Measurements from ENCODE around the gene ALDH1A1. TPM values are rescaled to one million over a fixed set of nuclear protein-coding genes. Genes with fewer than 3 reads are reported as not detected.

ALDH1A1 gene
- total and polyA plus RNA-seq, 2 donors: 5.6 to 29.1 TPM

DNA sequence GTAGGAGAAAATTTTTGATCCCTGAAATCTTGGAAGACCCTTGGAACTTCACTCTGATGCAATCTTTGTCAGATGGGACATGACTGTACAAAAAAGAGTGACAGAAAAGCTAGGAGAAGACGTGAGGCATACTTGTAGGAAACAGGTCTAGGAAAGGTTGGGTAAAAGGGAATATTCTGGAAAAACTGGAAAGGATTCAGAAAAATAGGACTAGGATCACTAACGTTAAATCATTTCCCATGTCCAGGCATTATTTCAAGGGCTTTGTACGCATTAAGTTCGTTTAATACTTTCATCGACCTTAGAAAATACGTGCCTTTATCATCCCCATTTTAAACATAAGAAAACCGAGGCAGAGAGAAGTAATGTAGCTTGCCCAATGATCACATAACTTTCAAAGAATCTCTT lies 2.9 kb downstream of the ALDH1A1 start:
- Histone ChIP-seq H3K9me3 (ENCODE audit: control insufficient read depth in 2 of 2, insufficient read depth in 1 of 2, low read length in 1 of 2) (no peaks in the 10 kb centered on the region), H3K27ac (ENCODE audit: low read depth in 1 of 2, low read length in 1 of 2) (no peak overlapping the region), H3K4me3 (ENCODE audit: low read length in 2 of 2) (no peak overlapping the region), H3K27me3 (ENCODE audit: control insufficient read depth in 2 of 2, insufficient read depth in 1 of 2, low read length in 1 of 2) (no peaks in the 10 kb centered on the region), H3K4me1 (ENCODE audit: control insufficient read depth in 2 of 2, insufficient read depth in 2 of 2, low read length in 2 of 2) (peaks cover 0 to 7% of the 10 kb centered on the region in 2 donors), H3K36me3 (ENCODE audit: control insufficient read depth in 2 of 2, insufficient read depth in 2 of 2, low read length in 1 of 2) (no peaks in the 10 kb centered on the region)
- no peak for DNase-seq (ENCODE audit: low read depth in 6 of 9, low spot score in 9 of 9)
- 85% methylated on average over 7 of the region's 7 CpGs for WGBS

GRCh38 chr9:72949244-72949582 lies 3.6 kb downstream of the ALDH1A1 start:
- DNase-seq (ENCODE audit: low read depth in 6 of 9, low spot score in 9 of 9): no peak
- H3K36me3 ChIP-seq (ENCODE audit: control insufficient read depth in 2 of 2, insufficient read depth in 2 of 2, low read length in 1 of 2): no peaks in the 10 kb centered on the region
- WGBS: 93% methylated on average over 1 of the region's 1 CpG
- no peaks in the 10 kb centered on the region for H3K27me3 ChIP-seq (ENCODE audit: control insufficient read depth in 2 of 2, insufficient read depth in 1 of 2, low read length in 1 of 2)
- peaks cover 0 to 7% of the 10 kb centered on the region in 2 donors for H3K4me1 ChIP-seq (ENCODE audit: control insufficient read depth in 2 of 2, insufficient read depth in 2 of 2, low read length in 2 of 2)
- H3K4me3 ChIP-seq (ENCODE audit: low read length in 2 of 2): no peak overlapping the region
- no peaks in the 10 kb centered on the region for H3K9me3 ChIP-seq (ENCODE audit: control insufficient read depth in 2 of 2, insufficient read depth in 1 of 2, low read length in 1 of 2)
- H3K27ac ChIP-seq (ENCODE audit: low read depth in 1 of 2, low read length in 1 of 2): no peak overlapping the region

DNA sequence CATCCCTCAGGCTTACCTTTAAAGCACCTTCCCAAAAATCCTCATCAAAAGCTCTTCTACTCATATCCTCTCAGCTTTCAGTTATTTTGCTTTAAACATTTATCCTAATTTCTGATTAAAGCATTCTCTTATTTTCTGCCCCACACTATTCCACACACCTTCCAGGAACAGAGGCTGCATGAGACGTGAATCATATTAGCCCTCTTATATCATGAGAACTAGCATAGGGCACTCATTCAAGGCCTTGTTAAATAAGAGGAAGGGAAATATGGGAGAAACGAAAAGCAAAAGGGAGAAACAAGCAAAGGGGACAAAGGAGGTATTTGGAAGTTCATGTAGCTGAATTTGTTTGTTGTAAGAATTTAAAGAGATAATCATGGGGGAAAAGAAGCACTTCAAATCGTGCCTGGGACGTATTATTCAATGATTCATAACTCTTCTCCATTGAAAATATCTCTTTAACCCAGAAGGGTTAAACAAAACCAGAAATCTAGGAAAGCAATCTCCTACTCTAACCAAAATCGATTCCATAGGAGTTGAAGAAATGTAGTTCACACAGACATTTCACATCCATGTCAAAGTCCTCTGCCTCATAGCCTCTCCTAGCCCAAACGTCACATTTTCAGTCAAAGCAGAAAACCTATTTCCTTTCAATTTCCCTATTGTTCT lies 4.1 kb downstream of the ALDH1A1 start:
- Histone ChIP-seq H3K27me3 (ENCODE audit: control insufficient read depth in 2 of 2, insufficient read depth in 1 of 2, low read length in 1 of 2) (no peaks in the 10 kb centered on the region), H3K4me3 (ENCODE audit: low read length in 2 of 2) (no peak overlapping the region), H3K9me3 (ENCODE audit: control insufficient read depth in 2 of 2, insufficient read depth in 1 of 2, low read length in 1 of 2) (no peaks in the 10 kb centered on the region), H3K4me1 (ENCODE audit: control insufficient read depth in 2 of 2, insufficient read depth in 2 of 2, low read length in 2 of 2) (peaks cover 0 to 7% of the 10 kb centered on the region in 2 donors), H3K27ac (ENCODE audit: low read depth in 1 of 2, low read length in 1 of 2) (no peak overlapping the region), H3K36me3 (ENCODE audit: control insufficient read depth in 2 of 2, insufficient read depth in 2 of 2, low read length in 1 of 2) (no peaks in the 10 kb centered on the region)
- no peak for DNase-seq (ENCODE audit: low read depth in 6 of 9, low spot score in 9 of 9)
- 69% methylated on average over 6 of the region's 6 CpGs for WGBS

DNA sequence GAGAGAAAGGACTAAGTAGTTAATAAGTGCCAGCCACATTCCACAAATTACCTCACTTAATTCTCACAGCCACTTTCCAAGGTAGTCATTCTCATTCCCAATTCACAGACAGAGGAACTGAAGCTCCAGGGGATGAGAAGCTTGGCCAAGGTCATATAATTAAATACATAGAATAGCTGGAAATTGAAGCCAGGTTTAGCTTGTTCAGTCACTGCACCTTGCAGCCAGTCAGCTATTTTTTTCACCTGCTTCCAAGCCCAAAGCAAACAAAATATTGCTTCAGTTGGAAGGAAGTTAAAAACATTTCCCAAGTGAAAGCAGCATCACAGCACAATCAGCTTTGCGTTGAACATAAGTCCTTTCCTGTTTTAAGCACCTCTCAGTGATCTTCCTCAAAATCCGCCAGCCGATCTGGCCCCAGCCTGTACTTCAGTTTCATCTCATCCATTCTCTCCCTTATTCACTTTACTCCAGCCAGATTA lies 4.8 kb downstream of the ALDH1A1 start:
- Histone ChIP-seq H3K27ac (ENCODE audit: low read depth in 1 of 2, low read length in 1 of 2) (no peak overlapping the region), H3K36me3 (ENCODE audit: control insufficient read depth in 2 of 2, insufficient read depth in 2 of 2, low read length in 1 of 2) (no peaks in the 10 kb centered on the region), H3K4me3 (ENCODE audit: low read length in 2 of 2) (no peak overlapping the region), H3K9me3 (ENCODE audit: control insufficient read depth in 2 of 2, insufficient read depth in 1 of 2, low read length in 1 of 2) (no peaks in the 10 kb centered on the region), H3K4me1 (ENCODE audit: control insufficient read depth in 2 of 2, insufficient read depth in 2 of 2, low read length in 2 of 2) (peaks cover 0 to 3% of the 10 kb centered on the region in 2 donors), H3K27me3 (ENCODE audit: control insufficient read depth in 2 of 2, insufficient read depth in 1 of 2, low read length in 1 of 2) (no peaks in the 10 kb centered on the region)
- 50% methylated on average over 3 of the region's 3 CpGs for WGBS
- no peak for DNase-seq (ENCODE audit: low read depth in 6 of 9, low spot score in 9 of 9)

DNA sequence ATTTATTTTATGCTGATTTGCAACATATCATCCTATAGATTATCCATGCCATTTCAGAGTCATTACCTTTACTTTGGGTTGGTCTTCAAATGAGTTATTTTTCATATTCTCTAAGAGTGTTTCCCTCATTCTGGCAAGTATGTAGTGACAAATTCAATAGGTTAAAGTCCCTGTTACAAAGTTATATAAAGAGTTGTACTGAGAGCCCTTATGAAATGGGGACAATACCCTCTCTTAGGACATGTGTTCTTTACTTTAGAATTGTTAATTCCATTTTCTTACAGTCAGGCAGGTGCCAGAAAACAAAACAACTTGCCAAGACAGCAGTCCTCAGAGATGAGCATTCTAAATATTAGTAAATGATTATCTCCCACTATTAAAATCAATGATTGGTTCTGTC lies 6.0 kb downstream of the ALDH1A1 start:
- no peak for DNase-seq (ENCODE audit: low read depth in 6 of 9, low spot score in 9 of 9)
- no peak overlapping the region for H3K4me3 ChIP-seq (ENCODE audit: low read length in 2 of 2)
- H3K36me3 ChIP-seq (ENCODE audit: control insufficient read depth in 2 of 2, insufficient read depth in 2 of 2, low read length in 1 of 2): no peaks in the 10 kb centered on the region
- no peaks in the 10 kb centered on the region for H3K4me1 ChIP-seq (ENCODE audit: control insufficient read depth in 2 of 2, insufficient read depth in 2 of 2, low read length in 2 of 2)
- no peaks in the 10 kb centered on the region for H3K27me3 ChIP-seq (ENCODE audit: control insufficient read depth in 2 of 2, insufficient read depth in 1 of 2, low read length in 1 of 2)
- H3K27ac ChIP-seq (ENCODE audit: low read depth in 1 of 2, low read length in 1 of 2): no peak overlapping the region
- no peaks in the 10 kb centered on the region for H3K9me3 ChIP-seq (ENCODE audit: control insufficient read depth in 2 of 2, insufficient read depth in 1 of 2, low read length in 1 of 2)

DNA sequence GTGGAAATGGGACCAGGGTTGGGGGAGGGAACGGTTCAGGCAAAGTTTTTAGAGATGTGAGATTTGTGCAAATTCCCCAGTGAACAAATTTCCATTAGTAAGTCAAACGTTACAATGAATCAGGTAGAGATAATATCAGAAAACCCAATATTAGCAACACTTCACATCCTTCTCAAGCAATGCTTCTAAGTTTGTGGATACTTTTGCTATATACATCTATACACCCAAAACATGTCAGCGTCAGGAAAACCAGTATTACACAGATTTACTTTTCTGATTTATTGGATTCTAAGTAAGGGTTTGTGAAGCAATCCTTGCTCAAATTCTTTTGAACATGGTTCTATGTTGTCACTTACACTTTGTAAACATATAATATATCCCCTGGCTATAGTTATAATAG lies 6.5 kb downstream of the ALDH1A1 start:
- DNase-seq (ENCODE audit: low read depth in 6 of 9, low spot score in 9 of 9): no peak
- WGBS: 93% methylated on average over 3 of the region's 3 CpGs
- H3K4me1 ChIP-seq (ENCODE audit: control insufficient read depth in 2 of 2, insufficient read depth in 2 of 2, low read length in 2 of 2): no peaks in the 10 kb centered on the region
- H3K27ac ChIP-seq (ENCODE audit: low read depth in 1 of 2, low read length in 1 of 2): no peak overlapping the region
- H3K27me3 ChIP-seq (ENCODE audit: control insufficient read depth in 2 of 2, insufficient read depth in 1 of 2, low read length in 1 of 2): no peaks in the 10 kb centered on the region
- H3K36me3 ChIP-seq (ENCODE audit: control insufficient read depth in 2 of 2, insufficient read depth in 2 of 2, low read length in 1 of 2): no peaks in the 10 kb centered on the region
- no peaks in the 10 kb centered on the region for H3K9me3 ChIP-seq (ENCODE audit: control insufficient read depth in 2 of 2, insufficient read depth in 1 of 2, low read length in 1 of 2)
- no peak overlapping the region for H3K4me3 ChIP-seq (ENCODE audit: low read length in 2 of 2)

DNA sequence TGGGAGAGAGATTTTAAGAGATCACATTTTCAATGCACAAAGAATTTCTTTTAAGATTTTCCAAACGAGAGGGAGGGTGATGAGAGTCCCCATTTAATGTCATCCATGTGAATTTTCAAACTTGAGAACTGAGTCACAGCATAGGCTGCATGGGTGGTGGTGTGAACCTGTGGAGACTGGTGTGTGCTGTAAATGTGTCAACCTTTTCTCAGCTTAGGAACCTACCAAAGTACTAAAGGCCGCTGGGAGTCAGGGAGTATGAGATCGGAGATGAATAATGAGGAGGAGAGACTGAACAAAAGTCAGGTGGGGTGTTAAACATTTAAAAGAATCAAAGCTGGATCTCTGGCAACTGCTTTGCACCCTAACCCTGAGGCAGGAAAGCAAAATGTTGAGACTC lies 7.5 kb downstream of the ALDH1A1 start:
- WGBS: 90% methylated on average over 3 of the region's 3 CpGs
- no peak for DNase-seq (ENCODE audit: low read depth in 6 of 9, low spot score in 9 of 9)
- Histone ChIP-seq H3K36me3 (ENCODE audit: control insufficient read depth in 2 of 2, insufficient read depth in 2 of 2, low read length in 1 of 2) (no peaks in the 10 kb centered on the region), H3K9me3 (ENCODE audit: control insufficient read depth in 2 of 2, insufficient read depth in 1 of 2, low read length in 1 of 2) (no peaks in the 10 kb centered on the region), H3K27ac (ENCODE audit: low read depth in 1 of 2, low read length in 1 of 2) (no peak overlapping the region), H3K27me3 (ENCODE audit: control insufficient read depth in 2 of 2, insufficient read depth in 1 of 2, low read length in 1 of 2) (no peaks in the 10 kb centered on the region), H3K4me3 (ENCODE audit: low read length in 2 of 2) (no peak overlapping the region), H3K4me1 (ENCODE audit: control insufficient read depth in 2 of 2, insufficient read depth in 2 of 2, low read length in 2 of 2) (no peaks in the 10 kb centered on the region)

DNA sequence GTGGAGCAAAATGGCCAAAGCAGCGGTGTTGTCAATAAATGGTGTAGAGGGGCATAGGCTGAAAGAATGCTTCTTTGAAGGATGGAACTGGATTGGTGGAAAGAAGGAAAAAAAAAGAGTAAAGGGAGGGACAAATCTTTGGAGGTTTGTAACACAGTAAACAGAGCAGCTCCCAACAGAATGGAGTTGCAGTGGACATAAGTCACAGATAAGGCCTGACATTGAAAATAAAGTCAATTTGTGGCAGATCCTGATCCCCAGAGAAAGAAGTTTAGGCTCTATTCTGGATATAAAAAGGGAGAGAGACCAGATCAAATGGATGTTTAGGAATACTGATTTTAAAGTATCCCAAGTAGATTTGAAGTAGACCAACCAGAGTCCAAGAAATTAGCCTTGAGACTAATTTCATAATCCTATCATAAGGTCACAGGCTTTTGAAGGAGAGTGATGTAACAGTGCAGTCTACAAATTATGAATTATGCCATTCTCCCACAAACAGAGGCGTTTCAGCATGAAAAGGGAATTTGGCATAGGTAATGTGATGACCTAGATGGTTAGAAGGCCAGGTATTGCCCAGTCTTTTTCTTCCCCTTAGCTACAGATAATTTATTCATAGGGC lies 8.9 kb downstream of the ALDH1A1 start:
- no peaks in the 10 kb centered on the region for H3K4me1 ChIP-seq (ENCODE audit: control insufficient read depth in 2 of 2, insufficient read depth in 2 of 2, low read length in 2 of 2)

DNA sequence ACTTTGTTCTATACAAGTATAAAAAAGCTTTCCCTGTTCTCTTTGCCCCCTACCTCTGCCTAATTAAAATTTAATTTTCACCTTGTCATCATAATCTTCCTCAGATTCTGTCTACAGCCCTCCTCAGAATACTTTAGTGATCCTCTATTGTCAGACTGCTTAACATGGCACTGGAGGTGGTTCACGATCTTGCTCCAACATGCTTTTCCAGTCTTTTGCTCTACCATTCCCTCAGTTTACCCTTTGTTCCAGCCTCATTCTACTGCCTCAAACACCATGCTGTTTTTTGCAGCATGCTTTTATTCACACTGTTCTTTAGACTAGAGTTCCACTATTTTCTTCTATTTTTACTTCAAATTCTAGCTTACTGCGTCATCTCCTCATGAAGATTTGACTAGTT lies 10.4 kb downstream of the ALDH1A1 start:
- Histone ChIP-seq H3K36me3 (ENCODE audit: control insufficient read depth in 2 of 2, insufficient read depth in 2 of 2, low read length in 1 of 2) (no peaks in the 10 kb centered on the region), H3K4me3 (ENCODE audit: low read length in 2 of 2) (no peak overlapping the region), H3K27ac (ENCODE audit: low read depth in 1 of 2, low read length in 1 of 2) (no peak overlapping the region), H3K4me1 (ENCODE audit: control insufficient read depth in 2 of 2, insufficient read depth in 2 of 2, low read length in 2 of 2) (no peaks in the 10 kb centered on the region), H3K27me3 (ENCODE audit: control insufficient read depth in 2 of 2, insufficient read depth in 1 of 2, low read length in 1 of 2) (no peaks in the 10 kb centered on the region), H3K9me3 (ENCODE audit: control insufficient read depth in 2 of 2, insufficient read depth in 1 of 2, low read length in 1 of 2) (no peaks in the 10 kb centered on the region)
- no peak for DNase-seq (ENCODE audit: low read depth in 6 of 9, low spot score in 9 of 9)
- 96% methylated on average over 2 of the region's 2 CpGs for WGBS

More for the DNA sequence above, 8.9 kb downstream of the ALDH1A1 start:
- WGBS: 93% methylated on average over 2 of the region's 2 CpGs
- no peaks in the 10 kb centered on the region for H3K27me3 ChIP-seq (ENCODE audit: control insufficient read depth in 2 of 2, insufficient read depth in 1 of 2, low read length in 1 of 2)
- no peaks in the 10 kb centered on the region for H3K36me3 ChIP-seq (ENCODE audit: control insufficient read depth in 2 of 2, insufficient read depth in 2 of 2, low read length in 1 of 2)
- H3K9me3 ChIP-seq (ENCODE audit: control insufficient read depth in 2 of 2, insufficient read depth in 1 of 2, low read length in 1 of 2): no peaks in the 10 kb centered on the region
- no peak overlapping the region for H3K27ac ChIP-seq (ENCODE audit: low read depth in 1 of 2, low read length in 1 of 2)
- no peak overlapping the region for H3K4me3 ChIP-seq (ENCODE audit: low read length in 2 of 2)
- no peak for DNase-seq (ENCODE audit: low read depth in 6 of 9, low spot score in 9 of 9)
